ENCODE data around the gene PGGHG. TPM values are rescaled to one million over a fixed set of nuclear protein-coding genes. Genes with fewer than 3 reads are reported as not detected.

The PGGHG gene
- polyA plus RNA-seq, 1 experiment = 4.0 TPM

GRCh38 chr11:276219-276618 is 12.7 kb upstream of the PGGHG start:
- CTCF ChIA-PET = interaction anchor here (0.9 to 1.1 kb wide), 2 partner anchors 26 to 28 kb away, joined by 3 read pairs; no protein-coding TSS in a partner anchor
- peaks cover 60% of the 10 kb centered on the region for H3K27me3 ChIP-seq (ENCODE audit: control insufficient read depth, insufficient read depth, low read length)
- no peak for TF ChIP-seq CTCF (IDR thresholded peaks at IDR 0.05; ENCODE audit: low read depth, low read length)
- POLR2A ChIA-PET = no interaction called here
- no peak for DNase-seq (ENCODE audit: low read depth, low spot score)
- H3K27ac ChIP-seq (ENCODE audit: low read depth, low read length) = no peak overlapping the region
- no peak overlapping the region for H3K4me3 ChIP-seq (ENCODE audit: low read depth, low read length)
- no peaks in the 10 kb centered on the region; the same call in 1 of the 2 replicates for H3K9me3 ChIP-seq (ENCODE audit: control insufficient read depth, insufficient read depth, low read length)

- DNase-seq (ENCODE audit: low read depth, low spot score) = no peak
- no peak for TF ChIP-seq CTCF (IDR thresholded peaks at IDR 0.05; ENCODE audit: low read depth, low read length)
- POLR2A ChIA-PET = no interaction called here
- H3K9me3 ChIP-seq (ENCODE audit: control insufficient read depth, insufficient read depth, low read length) = no peaks in the 10 kb centered on the region; the same call in 1 of the 2 replicates
- no peak within 1 kb of the TSS for H3K4me3 ChIP-seq (ENCODE audit: low read depth, low read length)
- no peak within 1 kb of the TSS for H3K27ac ChIP-seq (ENCODE audit: low read depth, low read length)
- peaks cover 61% of the 10 kb centered on the region for H3K27me3 ChIP-seq (ENCODE audit: control insufficient read depth, insufficient read depth, low read length)
- CTCF ChIA-PET = no interaction called here
These were observed 10.7 kb upstream of the PGGHG start, which contains the start of gene NLRP6 for GRCh38 chr11:278001-278951. Gene NLRP6, plus strand, starts transcription at chr11:278407. Its CDS starts 163 bp downstream, at chr11:278570.

GRCh38 chr11:279040-279965 is 9.6 kb upstream of the PGGHG start:
- no peak for TF ChIP-seq CTCF (IDR thresholded peaks at IDR 0.05; ENCODE audit: low read depth, low read length)
- no peak for DNase-seq (ENCODE audit: low read depth, low spot score)
- Histone ChIP-seq H3K9me3 (ENCODE audit: control insufficient read depth, insufficient read depth, low read length) (no peaks in the 10 kb centered on the region; the same call in 1 of the 2 replicates), H3K27ac (ENCODE audit: low read depth, low read length) (no peak overlapping the region), H3K4me3 (ENCODE audit: low read depth, low read length) (no peak overlapping the region), H3K27me3 (ENCODE audit: control insufficient read depth, insufficient read depth, low read length) (peaks cover 62% of the 10 kb centered on the region)
- ChIA-PET POLR2A (no interaction called here), CTCF (interaction anchor here (0.6 kb wide), 1 partner anchor 70 kb away, joined by 3 read pairs; no protein-coding TSS in a partner anchor)

GRCh38 chr11:279966-280705 is 8.8 kb upstream of the PGGHG start:
- ChIA-PET POLR2A (no interaction called here), CTCF (interaction anchor here (0.6 kb wide), 1 partner anchor 71 kb away, joined by 3 read pairs; no protein-coding TSS in a partner anchor)
- no peak for DNase-seq (ENCODE audit: low read depth, low spot score)
- Histone ChIP-seq H3K9me3 (ENCODE audit: control insufficient read depth, insufficient read depth, low read length) (no peaks in the 10 kb centered on the region; the same call in 1 of the 2 replicates), H3K27ac (ENCODE audit: low read depth, low read length) (no peak overlapping the region), H3K4me3 (ENCODE audit: low read depth, low read length) (no peak overlapping the region), H3K27me3 (ENCODE audit: control insufficient read depth, insufficient read depth, low read length) (peaks cover 62% of the 10 kb centered on the region)
- no peak for TF ChIP-seq CTCF (IDR thresholded peaks at IDR 0.05; ENCODE audit: low read depth, low read length)

Measured in AG04450 (cell line).